SK-N-SH treated with all-trans-retinoic acid at 6 μM for 48 hours (cell line): Measurements from ENCODE around the gene KCNMA1.

Source experiments
- GLIS3 ChIP-seq: fragments of 250-450 bp; sonication (Bioruptor Pico); IDR thresholded peaks from 2 replicates; pipeline ENCODE4 v1.5.0; 2020; ENCODE audit warnings: mild to moderate bottlenecking, moderate library complexity
- OSR1 ChIP-seq: fragments of 250-450 bp; sonication (Bioruptor Pico); IDR thresholded peaks from 2 replicates; pipeline ENCODE4 v1.8.0; 2022; ENCODE audit warnings: moderate library complexity, mild to moderate bottlenecking, inconsistent platforms
- RARB ChIP-seq: fragments of 250-450 bp; sonication (Bioruptor Pico); IDR thresholded peaks from 2 replicates; pipeline ENCODE4 v1.8.0; 2021; ENCODE audit warnings: mild to moderate bottlenecking, moderate library complexity
- SNAI2 ChIP-seq: fragments of 250-450 bp; sonication (Bioruptor Pico); IDR thresholded peaks from 2 replicates; pipeline ENCODE4 v1.5.0; 2020; ENCODE audit warnings: mild to moderate bottlenecking, moderate library complexity
- ZC3H10 ChIP-seq: fragments of 250-450 bp; sonication (Bioruptor Pico); IDR thresholded peaks from 2 replicates; pipeline ENCODE4 v1.5.1; 2021; ENCODE audit warnings: mild to moderate bottlenecking, moderate library complexity
- ZNF70 ChIP-seq: fragments of 450-650 bp; formaldehyde crosslinking; IDR thresholded peaks from 2 replicates; pipeline ENCODE4 v1.5.0; 2020; ENCODE audit warnings: mild to moderate bottlenecking, moderate library complexity

DNA sequence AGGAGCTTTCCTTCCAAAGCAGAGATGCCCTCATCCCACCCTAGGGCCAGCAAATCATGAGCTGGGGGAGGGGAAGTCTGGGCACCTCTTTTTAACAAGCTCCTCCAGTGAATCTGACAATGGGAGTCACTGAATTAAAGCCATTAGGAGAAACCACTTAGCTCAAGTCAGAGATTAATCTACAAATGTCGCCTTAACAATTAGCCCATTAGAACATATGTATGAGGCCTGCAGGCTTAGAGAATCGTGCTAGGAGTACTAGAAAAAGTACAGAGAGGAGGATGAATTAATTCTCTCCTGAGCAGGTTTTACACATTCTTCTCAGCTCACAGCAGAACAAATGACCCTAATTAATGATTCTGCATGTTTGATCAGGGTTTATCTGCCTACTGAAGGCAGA, 381.3 kb downstream of the KCNMA1 start:
- TF ChIP-seq ZNF70 (CRISPR knock-in tag) (no peak), GLIS3 (CRISPR knock-in tag) (no peak), SNAI2 (CRISPR knock-in tag) (no peak), RARB (CRISPR knock-in tag) (no peak), OSR1 (CRISPR knock-in tag) (no peak), ZC3H10 (CRISPR knock-in tag) (no peak)
